Superior temporal gyrus (tissue), 1 donor: ENCODE measurements around the gene MCM7.
A peak's percentile ranks its signal among the peaks of the same experiment; 100 is the strongest.
"Not testable (repeated sequence)": the region's sequence is repeated elsewhere in the genome, so short reads cannot be mapped to it uniquely, and the experiment has no call there.

ENCODE experiments used
- DNase-seq: peaks from one replicate; pipeline ENCODE4 v3.0.0-alpha.2; 2016; ENCODE audit errors: extremely low spot score

The MCM7 gene

GRCh38 chr7:100101016-100101862 is at the start of gene MCM7, which contains the start of gene AP4M1:
Gene MCM7, minus strand, starts transcription at chr7:100101397. Its CDS starts 103 bp downstream, at chr7:100101294.
Gene AP4M1, plus strand, starts transcription at chr7:100101643. Its CDS starts 72 bp downstream, at chr7:100101715.
- peak; percentile 99 for DNase-seq

- peak; percentile 100 for DNase-seq
Observed at GRCh38 chr7:100148559-100149328, 47.5 kb upstream of the MCM7 start, which contains the start of gene LAMTOR4. Gene LAMTOR4, plus strand, starts transcription at chr7:100148918. Its CDS starts 55 bp downstream, at chr7:100148973.

GRCh38 chr7:100148225-100148558 is 47.0 kb upstream of the MCM7 start:
- no peak for DNase-seq

DNA sequence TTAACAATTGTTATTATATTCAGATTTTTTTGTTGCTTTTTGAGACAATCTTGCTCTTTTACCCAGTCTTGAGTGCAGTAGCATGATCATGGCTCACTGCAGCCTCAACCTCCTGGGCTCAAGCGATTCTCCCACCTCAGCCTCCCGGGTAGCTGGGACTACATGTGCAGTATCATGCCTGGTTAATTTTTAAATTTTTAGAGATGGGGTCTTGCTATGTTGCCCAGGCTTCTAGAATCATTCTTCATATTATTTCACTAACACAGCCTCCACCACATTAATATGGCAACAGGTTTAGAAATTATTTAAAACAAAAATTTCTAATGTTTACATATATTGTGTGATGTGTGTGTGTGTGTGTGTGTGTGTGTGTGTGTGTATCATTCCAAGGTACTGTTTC is 46.1 kb upstream of the MCM7 start:
- no peak for DNase-seq

GRCh38 chr7:100146350-100146749 is 45.2 kb upstream of the MCM7 start:
- DNase-seq = not testable (repeated sequence)

DNA sequence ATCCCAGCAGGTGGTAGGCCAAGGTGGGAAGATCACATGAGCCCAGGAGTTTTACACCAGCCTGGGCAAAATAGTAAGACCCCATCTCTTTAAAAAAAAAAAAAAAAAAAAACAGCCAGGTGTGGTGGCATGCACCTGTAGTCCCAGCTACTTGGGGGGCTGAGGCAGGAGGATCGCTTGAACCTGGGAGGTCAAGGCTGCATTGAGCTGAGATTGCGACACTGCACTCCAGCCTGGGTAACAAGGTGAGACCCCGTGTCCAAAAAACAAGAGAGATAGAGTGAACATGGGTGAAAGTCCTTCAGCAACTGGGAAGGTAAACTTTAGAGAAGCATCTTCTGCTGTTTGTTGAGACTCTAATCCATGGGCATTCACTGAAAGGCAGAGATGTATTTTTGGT is 41.3 kb upstream of the MCM7 start:
- DNase-seq = no peak

- no peak for DNase-seq
Observed at GRCh38 chr7:100141555-100141949, 40.4 kb upstream of the MCM7 start.

DNA sequence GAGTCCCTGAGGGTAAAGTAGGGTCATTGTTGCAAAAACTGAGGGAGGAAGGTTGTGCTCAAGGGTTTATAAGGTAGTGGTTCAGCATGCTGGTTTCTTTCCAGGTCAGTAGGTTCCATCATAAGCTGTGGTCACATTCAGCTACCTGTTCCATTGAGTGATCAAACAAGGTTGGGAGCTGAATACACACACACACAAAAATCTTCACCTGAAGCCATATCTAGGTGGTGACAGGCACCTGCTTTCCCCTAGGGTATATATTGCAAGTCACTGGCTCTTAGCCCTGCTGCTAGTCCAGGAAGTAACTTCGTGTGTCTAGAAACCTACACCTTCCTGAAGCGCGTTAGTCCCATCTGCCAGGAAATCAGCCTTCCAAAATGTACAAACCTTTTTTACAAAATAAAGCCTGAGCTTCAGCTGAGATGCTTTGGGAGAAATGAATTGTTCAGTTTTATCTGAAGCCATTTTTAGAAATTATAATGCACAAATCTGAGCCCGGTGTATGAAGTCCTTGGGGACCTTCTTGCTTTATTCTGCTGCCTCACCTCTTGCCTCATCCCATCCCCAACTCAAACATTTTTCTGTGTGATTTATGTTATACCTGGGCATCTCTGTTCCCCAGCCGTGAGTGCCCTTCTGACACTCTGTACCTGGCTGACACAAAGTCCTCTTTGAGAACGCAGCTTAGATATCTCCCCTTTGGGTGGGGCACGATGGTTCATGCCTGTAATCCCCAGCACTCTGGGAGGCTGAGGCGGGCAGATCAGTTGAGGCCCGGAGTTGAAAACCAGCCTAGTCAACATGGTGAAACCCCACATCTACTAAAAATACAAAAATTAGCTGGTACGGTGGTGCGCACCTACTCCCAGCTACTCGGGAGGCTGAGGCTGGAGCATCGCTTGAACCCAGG is 36.9 kb upstream of the MCM7 start:
- no peak for DNase-seq

DNA sequence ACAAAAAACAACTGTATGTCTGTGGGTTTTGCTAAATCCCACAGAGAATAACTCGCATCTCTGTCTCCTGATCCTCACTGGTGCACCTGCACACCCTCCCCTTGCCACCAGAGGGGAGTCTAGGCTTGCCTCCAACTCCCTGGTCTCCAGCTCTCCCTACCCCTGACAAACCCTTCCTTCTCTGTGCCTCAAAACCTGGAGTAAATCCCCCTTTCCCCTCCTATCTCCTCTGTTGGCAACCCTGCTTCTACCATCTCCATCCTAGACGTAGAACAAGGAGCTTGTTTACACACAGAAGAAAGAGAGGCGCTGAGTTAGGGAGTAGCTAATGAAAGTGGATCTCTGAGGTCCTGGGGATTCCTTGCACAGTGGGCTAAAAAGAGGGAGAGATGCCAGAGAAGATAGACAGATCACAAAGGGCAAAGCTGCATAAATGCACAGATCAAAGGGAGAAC is 31.5 kb upstream of the MCM7 start:
- DNase-seq = peak; percentile 52

DNA sequence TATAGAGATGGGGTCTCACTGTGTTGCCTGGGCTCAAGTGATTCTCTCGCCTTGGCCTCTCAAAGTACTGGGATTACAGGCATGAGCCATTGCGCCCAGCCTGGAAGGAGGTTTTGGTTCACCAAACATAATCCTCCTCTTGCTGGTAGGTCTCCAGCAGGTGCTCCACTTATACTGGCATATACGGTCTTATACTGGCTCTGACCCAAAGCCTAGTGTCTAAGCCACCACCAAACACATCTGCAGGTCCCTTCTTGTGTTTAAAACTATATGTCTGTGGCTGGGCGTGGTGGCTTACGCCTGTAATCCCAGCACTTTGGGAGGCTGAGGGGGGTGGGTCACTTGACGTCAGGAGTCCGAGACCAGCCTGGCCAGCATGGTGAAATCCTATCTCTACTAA is 30.9 kb upstream of the MCM7 start:
- no peak for DNase-seq

DNA sequence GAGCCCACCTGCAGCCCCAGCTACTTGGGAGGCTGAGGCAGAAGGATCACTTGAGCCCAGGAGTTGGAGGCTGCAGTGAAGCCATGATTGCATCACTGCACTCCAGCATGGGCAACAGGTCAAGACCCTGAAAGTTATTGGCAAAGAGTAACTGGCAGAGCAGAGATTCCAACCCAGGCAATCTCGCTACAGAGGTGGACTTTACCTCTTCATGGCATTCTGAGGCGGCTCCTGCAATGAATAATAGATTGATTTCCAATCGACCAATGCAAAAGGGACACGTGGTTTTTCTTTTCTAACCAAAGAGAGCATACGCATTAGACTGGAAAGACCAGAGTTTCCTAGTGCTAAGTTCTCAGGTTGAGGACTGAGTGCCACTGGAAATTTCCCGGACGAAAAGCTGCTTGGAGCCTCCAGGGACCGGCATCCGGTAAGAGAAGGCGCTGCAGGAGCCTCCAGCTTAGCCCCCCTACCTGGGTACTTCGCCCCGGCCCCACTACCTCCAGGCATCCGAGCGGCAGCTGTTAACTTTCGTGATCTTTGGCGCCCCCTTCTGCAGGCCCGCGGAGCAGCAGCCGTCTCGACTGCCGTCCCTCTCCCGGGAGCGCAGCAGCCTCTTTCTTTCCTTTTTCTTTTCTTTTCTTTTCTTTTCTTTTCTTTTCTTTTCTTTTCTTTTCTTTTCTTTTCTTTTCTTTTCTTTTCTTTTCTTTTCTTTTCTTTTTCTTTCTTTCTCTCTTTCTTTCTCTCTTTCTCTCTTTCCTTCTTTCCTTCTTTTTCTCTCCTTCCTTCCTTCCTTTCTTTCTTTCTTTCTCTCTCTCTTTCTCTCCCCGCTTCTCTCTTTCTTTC is 29.6 kb upstream of the MCM7 start:
- peak; percentile 83 for DNase-seq

- not testable (repeated sequence) for DNase-seq
Observed at GRCh38 chr7:100130220-100130607, 29.0 kb upstream of the MCM7 start.

GRCh38 chr7:100128637-100128963 is 27.4 kb upstream of the MCM7 start:
- no peak for DNase-seq

DNA sequence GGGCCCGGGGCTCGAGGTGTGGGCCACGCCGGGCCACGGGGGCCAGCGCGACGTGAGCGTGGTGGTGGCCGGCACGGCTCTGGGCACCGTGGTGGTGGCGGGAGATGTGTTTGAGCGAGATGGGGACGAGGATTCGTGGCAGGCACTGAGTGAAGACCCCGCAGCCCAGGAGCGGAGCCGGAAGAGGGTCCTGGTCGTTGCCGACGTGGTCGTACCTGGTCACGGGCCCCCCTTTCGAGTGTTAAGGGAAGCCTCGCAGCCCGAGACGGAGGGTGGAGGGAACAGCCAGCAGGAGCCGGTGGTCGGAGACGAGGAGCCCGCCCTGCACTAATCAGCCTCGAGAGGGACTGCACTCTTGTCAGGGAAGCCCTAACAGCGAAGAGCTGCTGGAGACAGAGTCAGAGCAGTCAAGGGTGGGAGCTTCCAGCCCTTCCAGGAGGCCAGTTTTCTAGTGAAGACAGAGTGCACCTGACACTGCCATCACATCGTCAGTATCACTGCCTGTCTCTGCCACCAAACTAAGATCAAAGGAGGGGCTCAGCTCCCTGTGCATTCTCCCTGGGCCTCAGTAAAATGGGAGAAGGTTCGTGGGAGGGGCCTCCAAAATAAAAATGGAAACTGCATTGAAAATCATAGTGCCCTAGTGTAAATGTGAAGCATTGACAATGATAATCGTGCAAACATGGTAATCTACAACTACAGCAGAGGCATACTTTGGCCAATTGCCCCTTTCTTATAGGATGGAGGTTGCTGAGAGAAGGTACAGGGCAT is 26.9 kb upstream of the MCM7 start:
- DNase-seq = no peak

DNA sequence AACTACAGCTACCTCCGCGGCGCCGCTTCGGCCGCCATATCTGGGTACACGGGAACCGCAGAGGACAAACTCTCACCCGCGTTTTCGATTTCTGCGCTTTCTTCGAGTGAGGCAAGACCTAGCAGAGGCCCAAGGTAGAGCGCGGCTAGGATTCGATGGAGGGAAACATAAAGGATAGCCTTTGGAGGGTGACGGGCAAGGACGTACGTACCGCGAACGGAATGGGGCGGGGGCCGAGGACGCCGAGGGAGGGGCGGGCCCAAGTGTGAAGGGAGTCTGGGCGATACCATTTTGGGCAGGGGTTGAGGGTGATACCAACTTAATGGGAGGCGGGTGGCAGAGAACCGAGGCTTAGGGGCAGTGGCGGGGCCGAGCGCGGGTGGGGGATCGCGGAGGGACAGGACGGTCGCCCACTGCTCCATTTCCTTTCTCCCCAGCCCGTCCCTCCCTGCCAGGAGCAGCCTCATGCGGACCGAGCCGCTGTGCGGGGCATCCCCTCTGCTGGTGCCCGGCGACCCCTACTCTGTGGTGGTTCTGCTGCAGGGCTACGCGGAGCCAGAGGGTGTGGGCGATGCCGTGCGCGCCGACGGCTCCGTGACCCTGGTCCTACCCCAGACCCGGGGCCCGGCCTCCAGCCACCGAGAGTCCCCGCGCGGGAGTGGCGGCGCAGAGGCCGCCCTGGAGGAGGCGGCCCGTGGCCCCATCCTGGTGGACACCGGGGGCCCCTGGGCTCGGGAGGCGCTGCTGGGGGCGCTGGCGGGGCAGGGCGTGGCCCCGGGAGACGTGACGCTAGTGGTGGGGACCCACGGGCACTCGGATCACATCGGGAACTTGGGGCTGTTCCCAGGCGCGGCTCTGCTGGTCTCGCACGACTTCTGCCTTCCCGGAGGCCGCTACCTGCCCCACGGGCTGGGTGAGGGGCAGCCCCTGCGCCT is 26.0 kb upstream of the MCM7 start, which contains the start of gene MBLAC1:
TSS of gene MBLAC1 (plus strand) at position 37 of the 935 bp plus-strand sequence. CDS start at position 466, 429 bp downstream.
- DNase-seq = peak; percentile 93

- DNase-seq = no peak
Observed at GRCh38 chr7:100126239-100126930, 25.2 kb upstream of the MCM7 start.

DNA sequence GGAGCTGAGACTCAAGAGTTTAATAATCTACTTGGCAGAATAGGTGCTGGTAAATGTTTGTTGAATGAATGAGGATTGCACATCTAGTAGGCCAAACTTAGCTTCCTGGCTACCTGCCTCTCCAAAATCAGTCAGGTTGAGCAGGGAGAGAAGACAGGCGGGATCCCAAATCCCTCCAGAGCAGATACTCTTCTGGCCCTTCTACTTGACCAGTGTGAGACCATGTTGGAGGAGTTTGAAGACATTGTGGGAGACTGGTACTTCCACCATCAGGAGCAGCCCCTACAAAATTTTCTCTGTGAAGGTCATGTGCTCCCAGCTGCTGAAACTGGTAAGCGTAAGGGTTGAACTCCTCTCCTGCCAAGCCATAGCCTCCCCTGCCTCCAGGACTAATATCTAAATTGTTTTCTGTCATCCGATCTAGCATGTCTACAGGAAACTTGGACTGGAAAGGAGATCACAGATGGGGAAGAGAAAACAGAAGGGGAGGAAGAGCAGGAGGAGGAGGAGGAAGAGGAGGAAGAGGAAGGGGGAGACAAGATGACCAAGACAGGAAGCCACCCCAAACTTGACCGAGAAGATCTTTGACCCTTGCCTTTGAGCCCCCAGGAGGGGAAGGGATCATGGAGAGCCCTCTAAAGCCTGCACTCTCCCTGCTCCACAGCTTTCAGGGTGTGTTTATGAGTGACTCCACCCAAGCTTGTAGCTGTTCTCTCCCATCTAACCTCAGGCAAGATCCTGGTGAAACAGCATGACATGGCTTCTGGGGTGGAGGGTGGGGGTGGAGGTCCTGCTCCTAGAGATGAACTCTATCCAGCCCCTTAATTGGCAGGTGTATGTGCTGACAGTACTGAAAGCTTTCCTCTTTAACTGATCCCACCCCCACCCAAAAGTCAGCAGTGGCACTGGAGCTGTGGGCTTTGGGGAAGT is 23.4 kb upstream of the MCM7 start:
- no peak for DNase-seq
